ENCODE data around the gene PNMA1.

GRCh38 chr14:73747379-73748211 lies 33.4 kb upstream of the PNMA1 start:
- TF ChIP-seq ZNF646 (CRISPR knock-in tag; IDR thresholded peaks at IDR 0.05), result no peak
- TF ChIP-seq HCFC1 (IDR thresholded peaks at IDR 0.05; ENCODE audit: low read depth, low read length), result no peak
- TF ChIP-seq ZNF839 (CRISPR knock-in tag; IDR thresholded peaks at IDR 0.05; ENCODE audit: borderline replicate concordance), result no peak
- TF ChIP-seq POGK (CRISPR knock-in tag; conservative IDR thresholded peaks at IDR 0.05), result no peak
- TF ChIP-seq CEBPB (IDR thresholded peaks at IDR 0.05; ENCODE audit: borderline replicate concordance, low read depth, low read length), result no peak
- TF ChIP-seq ZNF670 (CRISPR knock-in tag; IDR thresholded peaks at IDR 0.05; ENCODE audit: borderline replicate concordance), result no peak
- no peak for TF ChIP-seq CTCF (CRISPR knock-in tag; IDR thresholded peaks at IDR 0.05)
- no peak for TF ChIP-seq CHD2 (IDR thresholded peaks at IDR 0.05; ENCODE audit: low read depth, low read length)
- TF ChIP-seq CREM (IDR thresholded peaks at IDR 0.05), result no peak
- TF ChIP-seq CREM (CRISPR knock-in tag; IDR thresholded peaks at IDR 0.05), result no peak
- TF ChIP-seq ZFP1 (CRISPR knock-in tag; IDR thresholded peaks at IDR 0.05), result no peak
- TF ChIP-seq POLR2A (IDR thresholded peaks at IDR 0.05; ENCODE audit: insufficient read depth in 1 of 2, low read depth in 2 of 2, low read length in 2 of 2), result no peak
- no peak for TF ChIP-seq ATF7-NPFF (CRISPR knock-in tag; IDR thresholded peaks at IDR 0.05; ENCODE audit: low read depth)
- no peak for TF ChIP-seq SP1 (IDR thresholded peaks at IDR 0.05)
- TF ChIP-seq SP1 (CRISPR knock-in tag; IDR thresholded peaks at IDR 0.05), result no peak

Measured in HepG2 (cell line).